ENCODE data around the gene HPCAL1.
"Not testable (repeated sequence)": the region's sequence is repeated elsewhere in the genome, so short reads cannot be mapped to it uniquely, and the experiment has no call there.

HPCAL1 gene

GRCh38 chr2:10285556-10286198, 17.0 kb upstream of the HPCAL1 start:
- DNase-seq: no peak

DNA sequence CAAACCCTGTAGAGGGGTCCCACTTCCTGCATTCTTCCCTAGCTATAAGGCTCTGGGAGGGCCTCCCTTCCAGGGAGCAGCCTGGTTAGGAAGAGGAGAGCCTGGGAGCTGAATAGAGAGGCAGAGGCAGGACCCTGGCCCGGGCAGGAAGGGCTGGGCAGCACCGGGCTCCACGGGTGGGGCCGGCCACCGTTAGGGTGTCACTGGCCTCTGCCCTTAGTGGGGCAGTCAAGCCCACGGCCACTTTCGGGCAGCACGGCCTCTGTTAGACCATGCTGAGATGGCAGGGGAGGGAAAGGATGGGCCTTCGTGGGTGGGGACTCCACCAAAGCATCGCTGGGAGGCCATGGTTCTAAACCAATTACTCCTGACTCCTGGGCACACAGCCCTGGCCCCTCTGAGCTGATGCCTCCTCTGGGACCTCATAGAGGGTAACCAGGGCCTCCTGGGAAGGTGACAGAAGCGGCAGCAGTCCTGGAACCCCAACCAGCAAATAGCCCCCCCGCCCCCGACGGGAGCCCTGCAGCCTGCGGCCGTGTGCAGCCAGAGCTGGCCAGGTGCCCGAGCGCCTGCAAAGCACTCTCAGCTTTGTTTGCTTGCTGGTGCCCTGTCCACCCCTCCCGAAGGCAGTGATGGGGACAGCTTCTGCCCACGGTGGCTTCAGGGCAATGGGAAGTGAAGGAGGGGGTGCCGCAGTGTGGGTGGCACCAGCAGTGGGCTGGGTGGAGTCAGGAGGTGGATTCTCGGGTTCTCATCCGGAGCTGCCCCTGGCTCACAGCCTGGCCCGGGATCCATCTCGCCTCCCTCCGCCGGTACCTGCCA, 16.3 kb upstream of the HPCAL1 start:
- no peak for DNase-seq

DNA sequence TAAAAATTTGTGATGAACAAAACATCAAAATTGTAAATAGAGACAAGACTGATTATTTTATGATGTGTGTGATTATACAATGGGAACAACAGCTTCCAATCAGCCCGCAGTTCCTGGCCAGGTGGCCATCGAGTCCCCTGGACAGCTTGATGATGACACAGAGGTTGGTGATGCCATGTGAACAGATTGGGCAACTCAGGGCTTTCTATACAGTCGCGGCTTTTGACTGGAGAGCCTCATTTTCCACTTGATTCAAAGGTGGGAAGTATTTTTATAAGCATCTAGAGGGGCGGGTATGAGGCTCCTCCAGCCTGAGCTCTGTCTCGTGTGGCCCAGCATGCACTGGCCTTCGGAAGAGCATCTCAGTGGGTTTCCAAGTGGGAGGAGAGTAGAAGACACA, 14.9 kb upstream of the HPCAL1 start:
- no peak for DNase-seq

- no peak for DNase-seq
Measured at GRCh38 chr2:10288606-10289005, 14.1 kb upstream of the HPCAL1 start.

DNA sequence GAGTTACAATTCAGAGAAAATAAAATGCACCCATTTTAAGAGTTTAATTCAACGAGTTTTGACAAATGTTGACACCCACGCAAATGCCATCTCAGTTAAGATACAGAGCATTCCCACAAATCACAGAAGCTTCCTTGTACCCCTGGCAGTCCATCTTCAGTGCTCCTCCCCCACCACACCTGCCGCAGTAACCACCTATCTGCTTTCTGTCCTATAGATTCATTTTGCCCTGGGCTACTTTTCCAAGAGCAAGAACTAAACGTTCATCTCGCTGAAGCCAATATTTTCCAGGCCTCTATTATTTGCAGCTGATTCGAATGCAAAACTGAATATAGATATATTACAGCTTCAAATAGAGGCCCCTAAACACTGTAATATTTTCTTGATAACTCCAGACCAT, 13.4 kb upstream of the HPCAL1 start:
- no peak for DNase-seq

GRCh38 chr2:10289891-10290290, 12.8 kb upstream of the HPCAL1 start:
- no peak for DNase-seq

DNA sequence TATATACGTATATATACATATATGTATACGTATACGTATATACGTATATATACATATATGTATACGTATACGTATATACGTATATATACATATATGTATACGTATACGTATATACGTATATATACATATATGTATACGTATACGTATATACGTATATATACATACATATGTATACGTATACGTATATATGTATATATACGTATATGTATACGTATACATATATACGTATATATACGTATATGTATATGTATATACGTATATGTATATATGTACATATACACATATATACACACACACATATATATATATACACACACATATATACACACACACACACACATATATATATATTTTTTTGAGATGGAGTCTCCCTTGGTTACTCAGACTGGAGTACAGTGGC, 11.3 kb upstream of the HPCAL1 start:
- DNase-seq: not testable (repeated sequence)

DNA sequence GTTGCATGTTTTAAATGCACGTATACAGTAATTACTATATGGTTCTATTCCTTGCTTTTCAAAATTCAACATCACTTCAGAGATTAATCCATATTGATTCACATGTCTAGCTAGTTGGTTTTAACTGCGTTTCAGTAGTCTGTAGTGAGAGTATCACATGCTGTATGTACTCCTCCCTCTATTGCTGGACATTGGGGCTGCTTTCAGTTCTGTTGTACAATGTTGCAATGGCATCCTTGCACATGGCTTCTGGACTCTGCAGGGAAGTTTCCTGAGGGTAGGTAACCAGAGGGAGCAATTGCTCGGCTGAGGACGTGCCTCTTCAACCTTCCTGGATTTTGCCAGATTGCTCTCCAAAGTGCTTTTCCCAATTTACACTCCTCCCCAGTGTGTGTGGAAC, 10.7 kb upstream of the HPCAL1 start:
- DNase-seq: no peak

GRCh38 chr2:10293603-10294002, 9.1 kb upstream of the HPCAL1 start:
- DNase-seq: no peak

DNA sequence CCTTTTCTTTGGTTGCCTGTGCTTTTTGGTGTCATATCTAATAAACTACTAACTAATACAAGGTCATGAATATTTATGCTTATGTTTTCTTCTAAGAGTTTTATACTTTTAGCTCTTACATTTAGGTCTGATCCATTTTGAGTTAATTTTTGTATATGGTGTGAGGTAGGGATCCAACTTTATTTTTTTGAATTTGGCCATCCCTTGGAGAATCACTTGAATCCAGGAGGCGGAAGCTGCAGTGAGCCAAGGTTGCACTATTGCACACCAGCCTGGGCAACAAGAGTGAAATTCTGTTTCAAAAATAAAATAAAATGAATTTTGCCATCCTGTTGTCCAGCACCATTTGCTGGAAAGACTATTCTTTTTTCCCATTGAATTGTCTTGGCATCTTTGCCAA, 8.6 kb upstream of the HPCAL1 start:
- no peak for DNase-seq

GRCh38 chr2:10295649-10296048, 7.1 kb upstream of the HPCAL1 start:
- not testable (repeated sequence) for DNase-seq

DNA sequence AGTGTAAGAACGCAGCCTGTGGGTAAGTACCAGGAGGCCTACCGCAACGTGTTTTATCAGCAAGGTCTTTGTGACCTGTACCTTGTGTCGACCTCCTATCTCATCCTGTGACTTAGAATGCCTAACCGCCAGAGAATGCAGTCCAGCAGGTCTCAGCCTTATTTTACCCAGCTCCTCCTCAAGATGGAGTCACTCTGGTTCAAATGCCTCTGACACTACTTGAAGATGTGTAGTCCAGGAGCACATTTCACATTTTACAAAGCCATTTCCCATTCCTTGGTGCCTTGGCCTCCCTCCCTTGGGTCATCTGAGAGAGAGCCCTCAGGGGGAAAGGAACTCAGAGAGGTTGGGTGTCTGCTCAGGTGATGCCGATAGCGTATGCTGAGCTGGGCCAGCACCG, 6.6 kb upstream of the HPCAL1 start:
- DNase-seq: no peak

DNA sequence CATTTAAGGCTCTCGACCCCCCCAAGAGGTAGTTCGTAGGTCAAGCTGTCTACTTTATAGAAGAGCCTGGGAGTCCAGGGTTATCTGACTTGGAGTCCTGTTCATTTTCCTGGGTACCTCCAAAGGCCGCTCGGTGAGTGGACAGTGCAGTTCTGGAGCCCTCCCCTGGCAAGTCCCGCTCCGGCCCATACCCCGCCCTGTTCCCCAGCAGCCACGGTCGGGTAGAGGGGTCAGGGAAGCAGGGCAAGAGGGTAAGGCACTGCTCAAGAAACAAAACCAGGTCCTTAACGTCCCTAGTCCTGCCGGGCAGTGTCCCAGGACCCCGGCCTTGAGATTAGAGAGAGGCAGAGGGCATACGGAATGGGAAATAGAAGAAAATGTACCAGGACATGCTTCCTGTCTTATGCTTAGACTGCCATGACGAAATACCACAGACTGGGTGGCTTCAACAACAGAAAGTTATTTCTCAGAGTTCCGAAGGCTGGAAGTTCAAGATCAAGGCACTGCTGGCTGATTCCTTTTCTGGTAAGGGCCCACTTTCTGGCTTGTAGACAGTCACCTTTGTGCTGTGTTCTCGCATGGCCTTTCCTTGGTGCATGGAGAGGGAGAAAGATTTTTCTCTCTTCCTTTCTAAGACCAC, 5.4 kb upstream of the HPCAL1 start:
- no peak for DNase-seq

- peak; percentile 58 for DNase-seq
Measured at GRCh38 chr2:10297959-10298531, 4.7 kb upstream of the HPCAL1 start.

DNA sequence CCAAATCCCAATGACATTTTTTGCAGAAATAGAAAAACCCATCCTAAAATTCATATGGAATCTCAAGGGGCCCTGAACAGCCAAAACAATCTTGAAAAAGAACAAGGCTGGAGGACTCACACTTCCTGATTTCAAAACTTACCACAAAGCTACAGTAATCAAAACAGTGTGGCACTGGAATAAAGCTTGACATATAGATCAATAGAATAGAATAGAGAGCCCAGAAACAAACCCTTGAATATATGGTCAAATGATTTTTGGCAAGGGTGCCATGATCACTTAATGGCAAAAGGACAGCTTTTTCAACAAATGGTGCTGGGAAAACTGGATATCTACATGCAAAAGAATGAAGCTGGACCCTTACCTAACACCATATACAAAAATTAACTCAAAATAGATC, 3.9 kb upstream of the HPCAL1 start:
- DNase-seq: not testable (repeated sequence)

GRCh38 chr2:10300328-10300920, 2.3 kb upstream of the HPCAL1 start:
- DNase-seq: no peak

DNA sequence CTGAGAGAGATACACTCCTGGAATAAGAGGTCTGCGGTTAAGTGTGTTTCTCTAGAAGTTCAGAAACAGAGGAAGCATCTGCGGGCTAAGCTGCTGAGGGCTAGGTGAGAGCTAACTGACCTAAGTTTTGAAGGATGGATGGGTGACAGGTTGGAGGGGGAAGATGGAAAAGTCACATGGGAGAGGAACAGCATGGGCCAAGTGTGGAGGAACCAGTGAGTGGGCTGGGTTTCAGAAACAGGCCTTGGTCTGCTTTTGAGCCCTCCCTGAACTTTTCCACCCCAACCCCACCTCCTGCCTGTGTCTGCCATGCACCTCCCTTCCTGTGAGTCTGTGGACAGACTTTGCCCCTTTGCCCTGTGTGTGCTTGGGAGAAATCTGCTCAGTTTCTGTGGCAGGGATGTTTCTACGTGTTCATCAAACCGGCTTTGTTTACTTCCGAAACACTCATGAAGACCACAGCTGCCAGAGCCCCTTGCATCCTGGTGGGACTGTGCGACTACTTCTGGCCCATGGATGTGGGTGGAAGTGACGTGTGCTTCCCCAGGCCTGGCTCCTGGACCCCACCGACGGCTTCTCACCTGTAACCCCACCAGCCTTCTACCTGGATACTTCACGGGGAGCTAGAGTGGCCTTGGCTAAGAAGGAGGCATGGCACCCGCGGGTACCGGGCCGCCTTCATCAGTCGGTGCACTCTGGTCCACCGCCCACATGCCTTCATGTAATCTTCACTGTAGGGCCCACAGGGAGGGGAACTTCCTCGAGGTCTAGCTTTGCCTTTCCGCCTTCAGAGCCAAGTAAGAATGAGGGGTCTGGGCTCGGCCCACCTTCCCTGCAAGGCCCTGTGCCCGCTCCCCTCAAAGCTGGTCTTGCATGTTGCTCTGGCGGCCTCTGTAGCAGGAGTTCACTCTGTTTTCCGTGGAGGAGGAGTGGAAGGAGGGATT, 1.4 kb upstream of the HPCAL1 start:
- no peak for DNase-seq

GRCh38 chr2:10301941-10302478, 694 bp upstream of the HPCAL1 start:
- no peak for DNase-seq

GRCh38 chr2:10303181-10303693, 533 bp downstream of the HPCAL1 start:
- DNase-seq: peak; percentile 22

- DNase-seq: peak; percentile 40
Measured at GRCh38 chr2:10303694-10304378, 1.1 kb downstream of the HPCAL1 start.

Data from activated CD4-positive, alpha-beta T cell treated with anti-CD3 and anti-CD28 coated beads, Interleukin-2, amount 50 U/mL, for 1 hour (primary cell).